DND-41 (cell line): ENCODE results near the gene HSD11B1L.

ENCODE experiments used
- CTCF ChIP-seq: IDR thresholded peaks from 2 replicates; pipeline ENCODE4 v1.5.1; 2012; ENCODE audit warnings: borderline replicate concordance, low read length, moderate library complexity, mild to moderate bottlenecking; ENCODE audit not compliant: poor library complexity, severe bottlenecking; ENCODE audit errors: extremely low read depth
- EZH2 ChIP-seq: IDR thresholded peaks from 3 replicates; pipeline ENCODE4 v1.6.1; 2012; ENCODE audit warnings: borderline replicate concordance, low read depth, mild to moderate bottlenecking, moderate library complexity, low read length, inconsistent platforms; ENCODE audit not compliant: severe bottlenecking

GRCh38 chr19:5707576-5708575 is 27.0 kb downstream of the HSD11B1L start:
- no peak for TF ChIP-seq CTCF
- TF ChIP-seq EZH2 = no peak
